NCI-H510A (cell line): Measurements from ENCODE around the gene SON.
"Not testable (repeated sequence)": the region's sequence is repeated elsewhere in the genome, so short reads cannot be mapped to it uniquely, and the experiment has no call there.

Experiments used
- DNase-seq: peaks from one replicate; lab custom pipeline; 2025; lab: John Stamatoyannopoulos, UW

The SON gene

DNA sequence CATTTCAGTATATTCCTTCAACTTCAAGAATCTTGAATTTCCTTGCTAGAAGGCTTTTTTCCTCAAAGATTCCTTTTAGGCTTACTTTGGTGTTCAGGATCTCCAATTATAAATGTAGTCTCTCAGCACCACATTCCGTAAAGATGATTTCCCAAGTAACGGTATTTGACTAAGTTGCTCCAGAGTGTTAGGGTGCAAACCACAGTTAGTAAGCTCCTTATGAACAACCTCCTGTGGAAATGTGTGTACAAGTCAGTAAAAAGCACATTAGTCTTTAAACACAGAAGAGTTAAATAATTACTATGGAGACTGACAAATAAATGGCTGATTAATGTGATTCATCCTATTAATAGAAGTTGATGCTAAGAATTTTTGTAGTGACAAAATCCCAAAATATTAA is 35.4 kb downstream of the SON start:
- no peak for DNase-seq

DNA sequence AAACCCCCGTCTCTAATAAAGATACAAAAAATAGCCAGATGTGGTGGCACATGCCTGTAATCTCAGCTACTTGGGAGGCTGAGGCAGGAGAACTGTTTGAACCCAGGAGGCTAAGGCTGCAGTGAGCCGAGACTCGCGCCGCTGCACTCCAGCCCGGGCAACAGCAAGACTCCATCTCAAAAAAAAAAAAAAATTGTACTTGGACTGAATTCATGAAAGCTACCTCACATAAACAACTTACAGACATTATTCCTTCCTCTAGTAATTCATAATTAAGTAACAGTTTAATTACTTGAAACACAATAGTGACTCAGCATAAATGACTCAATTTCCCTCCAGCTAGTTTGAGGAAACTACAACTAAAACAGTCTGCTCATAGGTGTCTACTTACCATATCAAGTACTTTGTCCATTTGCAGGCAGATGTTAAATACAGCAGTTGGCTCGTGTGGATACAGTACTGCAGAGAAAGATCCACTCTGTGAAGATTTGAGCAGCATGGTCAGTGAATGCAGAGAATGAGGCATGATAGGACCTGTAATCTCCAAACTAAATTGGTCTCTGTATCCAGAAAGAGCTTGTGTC is 36.2 kb downstream of the SON start:
- DNase-seq, result no peak

DNA sequence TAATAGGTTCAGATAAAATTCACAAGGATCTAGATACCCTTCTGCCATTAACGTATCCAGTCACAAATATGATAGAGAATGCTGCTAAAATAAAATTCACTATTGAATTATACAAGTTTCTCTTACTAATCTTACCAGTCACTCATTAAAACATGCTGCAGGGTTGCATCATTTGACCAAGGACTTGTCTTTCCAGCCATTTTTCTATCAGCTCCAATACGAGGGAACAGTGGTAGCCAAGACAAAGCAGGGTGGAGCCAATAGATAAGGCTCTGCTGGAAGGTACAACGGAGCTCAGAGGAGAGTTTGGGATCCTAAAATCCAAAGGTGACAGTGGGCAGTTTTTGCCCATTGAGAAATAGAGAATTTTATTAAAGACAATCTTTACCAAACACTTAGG is 41.6 kb downstream of the SON start:
- DNase-seq, result no peak

DNA sequence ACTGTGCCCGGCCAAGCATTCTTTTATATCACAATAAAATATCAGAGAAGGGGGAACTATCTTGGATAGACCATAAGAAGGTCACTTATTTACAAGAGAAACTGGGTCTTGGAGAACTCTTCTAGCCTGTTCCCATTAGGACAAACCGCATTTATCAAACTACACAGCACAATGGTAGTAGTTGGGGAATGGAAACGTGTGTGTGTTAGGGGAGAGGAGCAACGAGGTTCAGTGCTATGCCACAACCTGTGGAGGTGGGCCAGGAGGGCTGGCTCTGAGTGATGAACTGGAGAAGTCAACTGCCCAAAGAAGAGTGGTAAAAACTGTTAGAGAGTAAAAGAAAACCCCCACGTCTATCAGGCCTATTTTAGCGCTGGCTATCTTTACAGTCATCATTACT is 44.1 kb downstream of the SON start:
- no peak for DNase-seq

DNA sequence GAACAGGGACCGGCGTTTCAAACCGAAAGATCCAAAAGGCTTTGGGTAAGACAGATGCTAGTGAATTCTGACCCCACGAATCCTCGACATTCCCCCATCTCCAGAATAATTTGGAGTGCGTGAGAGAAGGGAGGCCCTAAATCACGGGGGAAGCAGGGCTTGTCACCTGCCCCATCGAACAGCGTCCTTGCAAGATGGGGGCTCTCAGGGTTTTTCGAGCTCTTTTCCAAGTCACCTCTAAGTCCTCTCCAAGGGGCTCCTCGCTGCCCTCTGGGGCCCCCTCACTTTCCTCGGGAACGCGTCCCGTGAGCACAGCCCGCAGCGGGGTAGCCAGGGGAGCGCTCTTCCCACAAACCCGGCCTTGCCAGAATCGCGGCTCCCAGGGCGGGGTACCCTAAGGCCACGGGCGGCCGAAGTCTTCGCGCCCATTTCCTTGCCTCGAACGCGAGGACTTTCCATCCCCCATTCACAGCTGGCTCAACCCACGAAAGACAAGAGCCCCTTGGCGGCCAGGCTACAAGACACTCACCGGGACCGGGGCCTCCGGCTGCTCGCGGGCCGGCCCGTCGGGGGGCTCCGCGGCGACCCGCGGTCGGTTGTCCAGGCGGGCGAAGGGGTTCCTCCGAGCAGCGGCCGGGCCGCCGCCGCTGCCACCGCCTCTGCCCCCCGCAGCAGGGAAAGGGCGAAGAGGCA is 45.1 kb downstream of the SON start:
- DNase-seq, result no peak

DNA sequence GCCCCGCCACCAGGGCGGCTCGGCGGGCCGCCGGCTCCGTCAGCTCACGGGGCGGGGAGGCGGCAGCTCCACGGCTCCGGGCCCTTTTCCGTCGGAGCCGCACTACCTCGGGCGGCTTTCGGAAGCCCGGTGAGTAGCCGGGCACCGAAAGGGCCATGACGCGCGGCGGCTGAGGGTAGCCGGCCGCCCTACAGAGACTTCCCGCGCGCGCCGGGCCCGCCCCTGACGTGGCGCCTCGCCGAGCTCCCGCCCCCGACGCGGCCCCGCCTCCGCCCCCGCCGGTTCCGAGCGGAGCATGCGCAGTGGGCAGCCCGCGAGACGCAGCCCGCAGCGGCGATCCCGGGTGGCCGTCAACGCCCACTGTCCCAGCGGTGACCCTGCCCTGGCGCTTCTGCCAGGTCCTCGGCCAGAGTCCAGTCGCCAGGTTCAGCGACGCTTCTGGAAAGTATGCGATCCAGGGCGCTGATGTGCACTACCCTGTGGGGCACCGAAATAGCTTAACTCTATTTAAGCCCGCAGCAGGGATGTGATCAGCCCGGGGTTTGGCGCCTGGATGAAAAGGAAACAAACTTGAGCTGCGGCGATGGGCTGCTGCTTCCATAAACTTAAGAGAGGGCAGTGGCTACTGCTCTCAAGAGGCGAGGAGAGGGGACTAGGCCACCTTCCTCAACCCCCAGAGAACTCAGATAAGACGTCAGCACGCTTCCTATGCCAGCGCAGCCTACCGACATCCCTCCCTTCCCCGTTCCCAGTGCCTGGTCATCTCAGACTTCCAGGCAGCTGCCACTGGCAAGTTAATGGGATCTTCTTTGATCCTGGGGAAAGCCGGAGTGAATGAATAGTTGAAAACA is 45.9 kb downstream of the SON start, which contains the start of gene DONSON:
TSS of gene DONSON (minus strand) at position 200 of the 851 bp plus-strand sequence. CDS start at position 157, 43 bp downstream.
- peak; percentile 67 for DNase-seq

DNA sequence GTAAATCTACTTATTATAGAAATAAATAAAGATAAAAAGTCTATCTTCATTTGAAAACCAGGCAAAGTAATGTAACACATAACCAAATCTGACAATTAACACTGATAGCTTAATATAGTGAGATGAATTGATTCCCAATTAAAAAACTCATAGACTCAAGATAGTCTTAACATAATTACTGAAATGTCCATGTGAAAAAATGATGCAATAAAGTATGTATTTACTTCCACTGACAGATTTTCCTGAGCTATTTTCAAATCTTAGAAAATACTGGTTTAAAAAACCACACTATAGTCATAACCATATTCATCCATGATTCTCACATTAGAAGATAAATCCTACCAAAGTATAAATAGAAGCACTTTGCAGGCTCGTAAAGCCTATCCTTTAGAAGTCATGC is 55.2 kb downstream of the SON start:
- no peak for DNase-seq

DNA sequence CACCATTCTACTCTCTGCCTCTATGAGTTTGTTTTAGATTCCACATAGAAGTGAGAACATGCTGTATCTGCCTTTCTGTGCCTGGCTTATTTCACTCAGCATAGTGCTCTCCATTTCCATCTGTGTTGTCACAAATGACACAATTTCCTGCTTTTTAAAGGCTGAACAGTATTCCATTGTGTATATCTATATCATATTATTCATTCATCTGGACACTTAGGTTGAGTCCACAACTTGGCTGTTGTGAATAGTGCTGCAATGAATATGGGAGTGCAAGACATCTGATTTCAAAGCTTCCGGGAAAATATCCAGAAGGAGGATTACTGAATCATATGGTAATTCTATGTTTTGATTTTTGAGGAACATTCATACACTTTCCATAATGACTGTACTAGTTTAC is 65.7 kb downstream of the SON start:
- DNase-seq, result no peak

DNA sequence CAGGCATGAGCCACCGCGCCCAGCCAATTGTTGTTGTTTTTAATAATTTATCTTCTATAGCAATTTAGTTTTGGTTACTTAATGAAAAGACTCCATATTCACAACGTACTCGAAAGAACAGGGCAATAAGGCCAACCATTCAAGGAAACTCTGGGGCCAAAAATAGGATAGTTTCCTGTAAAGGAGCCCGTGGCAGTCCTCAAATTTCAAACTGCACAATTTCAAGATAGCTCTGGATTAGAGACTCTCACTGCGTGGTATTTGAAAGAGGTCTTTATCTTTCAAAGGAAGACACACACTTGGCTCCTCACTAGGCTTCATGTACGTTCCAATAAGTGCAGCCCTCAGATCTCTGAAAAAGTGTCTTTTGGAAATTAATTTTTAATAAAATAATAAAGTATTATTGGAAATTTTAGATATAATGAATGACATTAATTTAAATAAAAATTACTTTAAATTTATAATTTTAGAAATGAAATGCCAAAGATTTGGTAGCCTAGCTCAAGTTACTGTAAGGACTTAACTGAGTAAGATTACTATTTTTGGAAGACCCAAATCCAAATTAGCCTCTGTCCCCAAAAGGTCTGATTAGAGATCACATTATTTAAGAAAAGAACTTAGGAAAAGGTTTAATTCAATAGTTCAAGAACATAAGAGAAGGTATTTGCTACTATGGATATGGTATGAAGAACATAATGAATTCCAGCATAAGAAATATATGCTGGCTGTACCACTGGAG is 68.3 kb downstream of the SON start:
- no peak for DNase-seq

DNA sequence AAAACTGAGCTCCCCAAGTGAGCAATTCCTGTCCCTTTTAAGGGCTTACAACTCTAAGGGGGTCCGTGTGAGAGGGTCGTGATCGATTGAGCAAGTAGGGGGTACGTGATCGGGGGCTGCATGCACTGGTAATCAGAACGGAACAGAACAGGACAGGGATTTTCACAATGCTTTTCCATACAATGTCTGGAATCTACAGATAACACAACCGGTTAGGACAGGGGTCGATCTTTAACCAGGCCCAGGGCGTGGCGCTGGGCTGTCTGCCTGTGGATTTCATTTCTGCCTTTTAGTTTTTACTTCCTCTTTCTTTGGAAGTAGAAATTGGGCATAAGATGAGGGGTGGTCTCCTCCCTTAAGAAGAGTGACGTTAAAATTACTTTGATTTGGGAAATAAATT is 74.7 kb downstream of the SON start:
- not testable (repeated sequence) for DNase-seq

DNA sequence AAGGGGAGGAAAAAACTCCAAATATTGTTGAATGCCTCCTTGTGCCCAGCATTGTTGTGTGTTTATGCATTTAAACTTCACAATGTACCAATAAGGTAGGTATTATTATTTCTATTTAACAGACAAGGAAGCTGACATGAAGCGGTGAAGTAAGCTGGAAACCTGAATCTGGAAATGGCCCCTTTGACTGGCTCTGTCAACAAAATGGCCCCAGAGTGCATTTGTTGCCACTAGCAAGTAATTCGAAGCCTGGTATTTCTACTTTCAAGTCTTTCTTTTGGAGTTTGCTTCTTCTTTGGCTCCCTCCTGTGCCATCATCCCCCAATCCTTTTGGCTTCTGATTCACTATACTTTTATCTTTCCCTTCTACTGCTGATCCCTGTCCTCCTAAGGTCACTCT is 75.6 kb downstream of the SON start:
- no peak for DNase-seq

DNA sequence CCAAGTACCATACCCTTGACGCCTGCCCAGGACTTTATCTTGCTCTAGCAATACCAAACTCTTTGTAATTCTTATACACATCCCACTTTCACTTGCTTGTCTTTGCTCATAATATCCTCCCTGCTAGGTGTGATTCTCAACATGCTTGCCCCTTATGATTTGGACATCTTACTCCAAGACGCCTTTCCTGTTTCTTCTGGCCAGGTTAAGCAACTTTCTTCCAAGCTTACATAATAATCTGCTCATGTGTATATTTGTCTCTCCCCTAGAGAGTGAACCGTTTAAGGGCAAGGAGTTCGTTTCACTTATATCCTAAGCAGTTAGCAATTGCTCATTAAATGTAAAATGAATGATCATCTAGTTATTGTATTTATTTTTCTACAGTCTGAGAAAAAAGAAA is 76.9 kb downstream of the SON start:
- no peak for DNase-seq

DNA sequence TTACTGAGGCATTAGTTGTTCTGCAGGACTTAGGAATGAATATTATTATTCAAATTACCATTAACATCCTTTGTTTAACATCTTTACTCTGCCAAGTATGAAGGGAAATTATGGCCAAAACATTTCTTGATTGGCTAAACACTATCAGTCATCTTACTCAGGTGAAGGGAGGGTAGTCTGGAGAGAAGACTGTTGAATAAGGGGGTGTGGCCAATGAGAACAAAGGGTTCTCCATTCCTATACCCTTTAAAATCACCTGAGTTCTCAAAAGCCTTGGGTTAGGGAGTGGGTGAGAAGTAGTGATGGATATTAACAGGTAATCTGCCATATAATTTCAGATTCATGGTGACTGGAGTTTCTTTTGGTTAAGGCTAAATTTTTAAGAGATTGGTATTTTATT is 79.4 kb downstream of the SON start:
- no peak for DNase-seq

DNA sequence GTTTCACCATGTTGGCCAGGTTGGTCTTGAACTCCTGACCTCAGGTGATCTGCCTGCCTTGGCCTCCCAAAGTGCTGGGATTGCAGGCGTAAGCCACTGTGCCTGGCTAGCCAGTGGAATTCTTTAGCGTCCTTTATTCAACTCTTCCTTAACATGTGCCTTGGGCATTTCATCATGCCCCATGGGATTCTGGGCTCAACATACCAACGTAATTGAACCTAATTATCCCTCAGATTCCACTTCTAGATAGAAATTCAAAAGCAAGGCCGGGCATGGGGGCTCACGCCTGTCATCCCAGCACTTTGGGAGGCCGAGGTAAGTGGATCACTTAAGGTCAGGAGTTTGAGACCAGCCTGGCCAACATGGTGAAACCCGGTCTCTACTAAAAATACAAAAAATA is 83.3 kb downstream of the SON start:
- not testable (repeated sequence) for DNase-seq
